MM.1S (cell line): ENCODE data around the gene NCAN.

Experiments
- CTCF ChIP-seq: fragments of 300-600 bp; sonication (generic); IDR thresholded peaks from 2 replicates; pipeline ENCODE4 v1.5.1; 2016; ENCODE audit warnings: antibody characterized with exemption, low read length, mixed read lengths
- EZH2 ChIP-seq: fragments of 300-600 bp; sonication (generic); optimal IDR thresholded peaks from 2 replicates; pipeline ENCODE3; 2017; ENCODE audit warnings: low read depth, mild to moderate bottlenecking, antibody characterized with exemption, low read length, mixed read lengths

- no peak for TF ChIP-seq EZH2
- TF ChIP-seq CTCF: no peak
Measured at GRCh38 chr19:19230999-19231398, 19.2 kb downstream of the NCAN start.
